ENCODE measurements around the gene SCYGR5.
"Not testable (repeated sequence)": the region's sequence is repeated elsewhere in the genome, so short reads cannot be mapped to it uniquely, and the experiment has no call there.

Gene SCYGR5, protein sequence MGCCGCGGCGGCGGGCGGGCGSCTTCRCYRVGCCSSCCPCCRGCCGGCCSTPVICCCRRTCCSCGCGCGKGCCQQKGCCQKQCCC

DNA sequence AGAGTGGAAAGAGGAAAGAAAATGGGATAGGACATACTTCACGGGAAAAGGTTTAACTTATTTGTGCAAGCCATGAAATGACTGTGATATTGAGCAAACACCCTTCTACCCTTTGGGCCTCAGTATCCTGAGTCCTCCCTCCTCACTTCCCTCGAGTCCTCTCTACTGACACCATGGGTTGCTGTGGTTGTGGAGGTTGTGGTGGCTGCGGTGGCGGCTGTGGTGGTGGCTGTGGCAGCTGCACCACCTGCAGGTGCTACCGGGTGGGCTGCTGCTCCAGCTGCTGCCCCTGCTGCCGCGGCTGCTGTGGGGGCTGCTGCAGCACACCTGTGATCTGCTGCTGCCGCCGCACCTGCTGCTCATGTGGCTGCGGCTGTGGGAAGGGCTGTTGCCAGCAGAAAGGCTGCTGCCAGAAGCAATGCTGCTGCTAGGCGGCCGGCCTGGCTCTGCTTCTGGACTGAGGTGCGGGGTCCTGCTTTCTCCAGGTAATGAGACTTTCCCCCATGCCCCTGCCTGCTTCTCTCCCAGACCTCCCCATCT, at the start of gene SCYGR5:
Gene SCYGR5 (plus strand): TSS at position 174 of the 540 bp plus-strand sequence. CDS start 0 bp downstream, at position 174.
- H3K27ac ChIP-seq: not testable (repeated sequence)

DNA sequence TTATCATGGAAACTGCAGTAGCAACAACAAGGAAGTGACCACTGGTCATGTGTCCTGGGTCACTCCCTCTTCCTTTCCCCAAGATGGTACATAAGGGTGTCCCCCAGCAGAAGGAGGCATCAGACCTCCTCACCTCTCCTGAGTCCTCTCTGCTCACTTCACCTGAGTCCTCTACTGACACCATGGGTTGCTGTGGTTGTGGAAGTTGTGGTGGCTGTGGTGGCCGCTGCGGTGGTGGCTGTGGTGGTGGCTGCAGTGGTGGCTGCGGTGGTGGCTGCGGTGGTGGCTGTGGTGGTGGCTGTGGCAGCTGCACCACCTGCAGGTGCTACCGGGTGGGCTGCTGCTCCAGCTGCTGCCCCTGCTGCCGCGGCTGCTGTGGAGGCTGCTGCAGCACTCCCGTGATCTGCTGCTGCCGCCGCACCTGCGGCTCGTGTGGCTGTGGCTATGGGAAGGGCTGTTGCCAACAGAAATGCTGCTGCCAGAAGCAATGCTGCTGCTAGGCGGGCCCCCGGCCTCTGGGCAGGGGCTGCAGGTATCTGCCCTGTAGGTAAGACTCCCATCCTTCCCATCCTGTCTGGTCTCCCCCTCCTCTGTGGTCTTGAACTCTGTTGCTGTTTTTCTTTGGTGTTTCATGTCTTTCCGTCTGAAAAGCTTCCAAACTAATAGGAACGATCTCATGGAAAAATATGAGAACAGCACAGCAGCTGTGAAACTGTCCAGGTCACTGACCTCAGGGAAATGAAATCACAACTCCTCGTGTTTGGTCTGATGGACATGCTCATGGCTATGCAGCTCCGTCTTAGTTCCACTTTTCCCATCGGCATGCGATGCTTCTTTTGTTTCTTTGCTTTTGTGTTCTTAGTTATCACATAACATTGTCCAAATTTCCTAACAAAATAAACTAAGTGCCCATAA, 49.0 kb upstream of the SCYGR5 start, which contains the start of gene SCYGR4:
Gene SCYGR4 (plus strand): TSS at position 183 of the 915 bp plus-strand sequence. CDS start 0 bp downstream, at position 183.
- H3K27ac ChIP-seq: no peak within 1 kb of the TSS
- TF ChIP-seq, protein P1, sequence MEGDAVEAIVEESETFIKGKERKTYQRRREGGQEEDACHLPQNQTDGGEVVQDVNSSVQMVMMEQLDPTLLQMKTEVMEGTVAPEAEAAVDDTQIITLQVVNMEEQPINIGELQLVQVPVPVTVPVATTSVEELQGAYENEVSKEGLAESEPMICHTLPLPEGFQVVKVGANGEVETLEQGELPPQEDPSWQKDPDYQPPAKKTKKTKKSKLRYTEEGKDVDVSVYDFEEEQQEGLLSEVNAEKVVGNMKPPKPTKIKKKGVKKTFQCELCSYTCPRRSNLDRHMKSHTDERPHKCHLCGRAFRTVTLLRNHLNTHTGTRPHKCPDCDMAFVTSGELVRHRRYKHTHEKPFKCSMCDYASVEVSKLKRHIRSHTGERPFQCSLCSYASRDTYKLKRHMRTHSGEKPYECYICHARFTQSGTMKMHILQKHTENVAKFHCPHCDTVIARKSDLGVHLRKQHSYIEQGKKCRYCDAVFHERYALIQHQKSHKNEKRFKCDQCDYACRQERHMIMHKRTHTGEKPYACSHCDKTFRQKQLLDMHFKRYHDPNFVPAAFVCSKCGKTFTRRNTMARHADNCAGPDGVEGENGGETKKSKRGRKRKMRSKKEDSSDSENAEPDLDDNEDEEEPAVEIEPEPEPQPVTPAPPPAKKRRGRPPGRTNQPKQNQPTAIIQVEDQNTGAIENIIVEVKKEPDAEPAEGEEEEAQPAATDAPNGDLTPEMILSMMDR (conservative IDR thresholded peaks at IDR 0.05): no peak

DNA sequence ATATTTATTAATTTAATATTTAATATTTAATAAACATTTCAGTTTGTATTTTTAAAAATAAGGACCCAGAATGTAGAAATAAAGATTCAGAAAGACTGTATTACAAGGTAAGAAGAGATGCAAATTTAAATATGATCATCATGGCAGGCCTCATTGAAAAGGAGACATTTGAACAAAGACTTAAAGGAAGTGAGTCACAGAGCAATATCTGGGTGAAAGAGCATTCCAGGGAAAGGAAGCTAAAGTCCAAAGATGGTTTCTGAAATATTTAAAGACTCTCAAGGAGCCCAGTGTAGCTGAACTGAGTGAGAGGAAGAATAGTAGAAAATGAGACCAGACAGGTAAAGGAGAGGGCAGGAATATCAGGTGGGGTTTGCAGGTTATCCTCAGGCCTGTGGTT, 43.4 kb upstream of the SCYGR5 start:
- H3K27ac ChIP-seq: no peak overlapping the region
- TF ChIP-seq, protein P1 (conservative IDR thresholded peaks at IDR 0.05): no peak

DNA sequence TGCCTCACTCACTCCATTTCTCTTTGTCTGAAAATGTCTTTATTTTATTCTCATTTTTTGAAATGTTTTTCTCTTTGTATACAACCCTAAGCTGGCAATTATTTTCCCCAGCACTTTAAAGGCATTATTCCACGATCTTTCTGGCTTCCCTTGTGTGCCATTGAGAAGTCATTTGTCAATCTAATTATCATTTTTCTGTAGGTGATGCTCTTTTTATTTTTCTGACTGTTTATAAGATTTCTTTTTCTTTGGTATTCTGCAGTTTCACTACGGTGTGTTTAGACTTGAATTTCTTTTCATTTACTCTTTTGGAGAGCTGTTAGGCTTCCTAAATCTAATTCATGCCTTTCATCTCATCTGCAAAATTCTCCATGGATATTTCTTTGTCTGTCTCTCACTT, 41.2 kb upstream of the SCYGR5 start:
- H3K27ac ChIP-seq: no peak overlapping the region
- TF ChIP-seq, protein P1 (conservative IDR thresholded peaks at IDR 0.05): no peak

DNA sequence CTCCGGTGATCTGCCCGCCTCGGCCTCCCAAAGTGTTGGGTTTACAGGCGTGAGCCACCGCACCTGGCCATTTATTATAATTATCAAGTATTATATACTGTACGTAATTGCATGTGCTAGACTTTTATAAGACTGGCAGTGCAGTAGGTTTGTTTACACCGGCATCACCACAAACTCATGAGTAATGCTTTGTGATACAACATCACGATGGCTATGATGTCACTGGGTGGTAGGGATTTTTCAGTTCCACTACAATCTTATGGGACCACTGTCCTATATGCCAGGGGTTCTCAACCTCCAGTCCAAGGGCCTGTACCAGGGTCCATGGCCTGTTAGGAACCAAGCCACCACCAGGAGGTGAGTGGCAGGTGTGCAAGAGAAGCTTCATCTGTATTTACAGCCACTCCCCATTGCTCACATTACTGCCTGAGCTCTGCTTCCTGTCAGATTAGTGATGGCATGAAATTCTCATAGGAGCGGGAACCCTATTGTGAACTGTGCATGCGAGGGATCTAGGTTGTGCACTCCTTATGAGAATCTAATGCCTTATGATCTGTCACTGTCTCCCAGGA, 39.9 kb upstream of the SCYGR5 start:
- TF ChIP-seq, protein P1 (conservative IDR thresholded peaks at IDR 0.05): no peak
- H3K27ac ChIP-seq: no peak overlapping the region

DNA sequence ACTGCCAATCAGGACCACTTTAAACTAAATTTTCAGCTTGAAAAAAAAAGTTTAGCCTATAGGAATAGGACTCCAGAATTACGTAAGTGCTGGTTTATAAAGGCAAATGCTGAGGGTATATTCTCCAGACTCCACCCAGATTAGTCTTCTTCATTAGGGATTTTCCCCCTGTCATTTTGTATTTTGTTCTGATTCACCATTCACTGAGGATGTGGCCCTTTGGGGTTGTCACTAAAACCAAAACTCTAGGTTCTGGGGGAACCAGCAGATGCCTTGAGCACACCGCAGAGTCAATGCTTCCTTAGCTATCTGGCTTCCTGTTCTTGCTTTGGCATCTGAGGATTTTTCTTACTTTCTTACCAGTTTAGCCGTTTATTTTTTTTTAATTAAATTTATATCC, 38.8 kb upstream of the SCYGR5 start:
- TF ChIP-seq, protein P1 (conservative IDR thresholded peaks at IDR 0.05): no peak
- no peak overlapping the region for H3K27ac ChIP-seq

DNA sequence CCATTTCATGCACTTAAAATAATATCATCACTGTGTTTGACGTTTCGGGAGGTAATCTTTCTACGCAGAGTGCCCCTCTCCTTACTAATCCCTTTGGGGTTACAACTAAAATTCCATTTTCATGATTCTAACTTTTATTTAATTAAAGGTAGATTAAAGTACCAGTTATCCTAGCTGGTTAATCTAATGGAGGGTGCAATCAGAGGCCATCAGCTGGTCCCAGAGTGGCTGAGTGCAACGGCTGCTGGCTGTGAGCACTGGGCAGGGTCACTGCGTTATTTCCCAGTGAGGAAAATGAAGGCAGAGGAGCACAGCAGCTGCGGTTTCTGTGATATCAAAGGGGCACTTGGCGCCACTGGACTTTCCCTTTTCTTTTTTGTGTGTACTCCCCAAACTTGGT, 37.2 kb upstream of the SCYGR5 start:
- TF ChIP-seq, protein P1 (conservative IDR thresholded peaks at IDR 0.05): no peak

More for the DNA sequence above, 37.2 kb upstream of the SCYGR5 start:
- H3K27ac ChIP-seq: no peak overlapping the region

Measured in VCaP (cell line).